Measurements from ENCODE around the gene ANAPC1. TPM values are rescaled to one million over a fixed set of nuclear protein-coding genes. Genes with fewer than 3 reads are reported as not detected.

The ANAPC1 gene
- total and polyA plus RNA-seq, 2 donors (not counting 1 experiment from before 2014, with no cell fraction given), result 16.4 to 69.3 TPM

DNA sequence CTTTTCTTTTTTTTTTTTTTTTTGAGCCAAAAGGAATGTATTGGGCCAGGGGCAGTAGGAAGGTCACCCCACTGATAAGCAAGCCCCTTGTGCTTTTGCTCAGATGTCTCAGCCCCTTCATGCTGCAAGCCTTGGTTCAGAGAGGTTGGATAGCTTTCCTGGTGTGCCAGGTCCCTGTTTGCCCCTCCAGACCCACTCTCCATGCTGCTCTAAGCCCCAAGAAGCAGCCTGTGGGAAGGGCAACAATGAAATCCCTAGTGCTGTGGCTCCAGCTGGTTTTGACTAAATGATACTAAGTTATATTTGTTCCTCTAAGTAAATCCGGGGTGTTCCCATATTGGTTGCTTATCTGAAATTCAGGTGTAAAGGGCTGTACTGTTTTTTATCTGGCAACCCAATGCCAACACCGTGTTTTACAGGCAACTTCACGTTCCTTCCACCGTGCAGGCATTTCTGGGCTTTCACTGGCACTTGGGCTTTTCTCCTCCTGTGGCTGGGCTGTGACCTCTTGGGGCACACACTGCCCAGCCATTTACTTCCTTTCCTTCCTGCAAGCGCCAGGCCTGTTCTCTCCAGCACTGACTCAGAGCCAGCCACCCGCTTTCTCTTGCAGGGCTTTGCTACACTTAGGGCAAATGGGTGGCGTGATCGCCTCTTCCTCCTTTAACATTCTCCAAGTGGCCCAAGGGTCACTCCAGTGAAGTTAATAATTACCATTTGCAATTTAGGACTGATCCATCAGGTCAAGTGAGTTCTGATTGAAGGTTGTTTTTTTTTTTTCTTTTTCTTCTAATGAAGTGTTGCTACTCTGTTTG, 36.0 kb upstream of the ANAPC1 start:
- H3K9me3 Mint-ChIP-seq (ENCODE audit: insufficient read depth), result no peaks in the 10 kb centered on the region
- H3K79me2 ChIP-seq (ENCODE audit: control insufficient read depth, insufficient read depth, low read length), result no peaks in the 10 kb centered on the region
- no peak overlapping the region for H3K4me3 ChIP-seq (ENCODE audit: control extremely low read depth in 1 of 5, extremely low read depth in 1 of 5, insufficient read depth in 1 of 5, low read depth in 2 of 5, low read length in 4 of 5)
- H3K4me1 ChIP-seq (ENCODE audit: control insufficient read depth in 2 of 2, insufficient read depth in 2 of 2, low read length in 2 of 2), result no peaks in the 10 kb centered on the region
- DNase-seq (no peak), ATAC-seq (ENCODE audit: low read depth) (no peak)
- no peak overlapping the region for H3K4me3 Mint-ChIP-seq
- intact Hi-C loops (cut with micrococcal nuclease), result no loop called here
- H4K20me1 ChIP-seq (ENCODE audit: control insufficient read depth, insufficient read depth, low read length, poor library complexity, severe bottlenecking), result no peaks in the 10 kb centered on the region
- CTCF ChIA-PET, result interaction anchor here (0.8 kb wide), 1 partner anchor 12 kb away, joined by 3 read pairs; no protein-coding TSS in a partner anchor
- no peak overlapping the region for H3K9ac ChIP-seq (ENCODE audit: low read length)
- POLR2A ChIA-PET, result no interaction called here
- no peak overlapping the region for H3K27ac ChIP-seq (ENCODE audit: low read length in 2 of 2)
- TF ChIP-seq CTCF (IDR thresholded peaks at IDR 0.05) (no peak), EZH2 (IDR thresholded peaks at IDR 0.05; ENCODE audit: borderline replicate concordance, insufficient read depth, low read depth, low read length, poor library complexity, severe bottlenecking) (no peak)
- H3K27me3 Mint-ChIP-seq, result peaks cover 5% of the 10 kb centered on the region
- 97% methylated on average over 8 of the region's 8 CpGs for WGBS (ENCODE audit: insufficient coverage)
- no peaks in the 10 kb centered on the region for H3K4me1 Mint-ChIP-seq
- no peak overlapping the region for H2AFZ ChIP-seq (ENCODE audit: insufficient read depth, low read depth, low read length, poor library complexity, severe bottlenecking)
- no peak overlapping the region for H3K4me2 ChIP-seq (replicated peaks; ENCODE audit: low read depth, low read length, poor library complexity, severe bottlenecking)
- H3K27me3 ChIP-seq (replicated peaks in 1 of 4; ENCODE audit: control extremely low read depth in 1 of 4, control insufficient read depth in 3 of 4, insufficient read depth in 4 of 4, low read length in 3 of 4), result peaks cover 0 to 3% (median 0%) of the 10 kb centered on the region in 4 experiments
- H3K9me3 ChIP-seq (ENCODE audit: control extremely low read depth in 1 of 3, control insufficient read depth in 2 of 3, insufficient read depth in 1 of 3, low read length in 2 of 3), result no peaks in the 10 kb centered on the region
- H3K27ac Mint-ChIP-seq, result no peak overlapping the region
- H3K36me3 ChIP-seq (replicated peaks in 1 of 2; ENCODE audit: control extremely low read depth in 1 of 2, control insufficient read depth in 1 of 2, extremely low read depth in 1 of 2, insufficient read depth in 2 of 2, low read length in 1 of 2), result no peaks in the 10 kb centered on the region

GRCh38 chr2:111919365-111919764, 35.4 kb upstream of the ANAPC1 start:
- Histone ChIP-seq H3K4me3 (ENCODE audit: control extremely low read depth in 1 of 5, extremely low read depth in 1 of 5, insufficient read depth in 1 of 5, low read depth in 2 of 5, low read length in 4 of 5) (no peak overlapping the region), H3K27ac (ENCODE audit: low read length in 2 of 2) (no peak overlapping the region), H2AFZ (ENCODE audit: insufficient read depth, low read depth, low read length, poor library complexity, severe bottlenecking) (no peak overlapping the region), H3K4me1 (ENCODE audit: control insufficient read depth in 2 of 2, insufficient read depth in 2 of 2, low read length in 2 of 2) (no peaks in the 10 kb centered on the region), H3K27me3 (replicated peaks in 1 of 4; ENCODE audit: control extremely low read depth in 1 of 4, control insufficient read depth in 3 of 4, insufficient read depth in 4 of 4, low read length in 3 of 4) (no peaks in the 10 kb centered on the region), H3K9ac (ENCODE audit: low read length) (no peak overlapping the region), H4K20me1 (ENCODE audit: control insufficient read depth, insufficient read depth, low read length, poor library complexity, severe bottlenecking) (no peaks in the 10 kb centered on the region), H3K4me2 (replicated peaks; ENCODE audit: low read depth, low read length, poor library complexity, severe bottlenecking) (no peak overlapping the region), H3K9me3 (ENCODE audit: control extremely low read depth in 1 of 3, control insufficient read depth in 2 of 3, insufficient read depth in 1 of 3, low read length in 2 of 3) (no peaks in the 10 kb centered on the region), H3K79me2 (ENCODE audit: control insufficient read depth, insufficient read depth, low read length) (no peaks in the 10 kb centered on the region), H3K36me3 (replicated peaks in 1 of 2; ENCODE audit: control extremely low read depth in 1 of 2, control insufficient read depth in 1 of 2, extremely low read depth in 1 of 2, insufficient read depth in 2 of 2, low read length in 1 of 2) (no peaks in the 10 kb centered on the region)
- no peaks in the 10 kb centered on the region for H3K9me3 Mint-ChIP-seq (ENCODE audit: insufficient read depth)
- H3K4me1 Mint-ChIP-seq, result no peaks in the 10 kb centered on the region
- CTCF ChIA-PET, result interaction anchor here (0.8 kb wide), 1 partner anchor 12 kb away, joined by 3 read pairs; no protein-coding TSS in a partner anchor
- WGBS (ENCODE audit: insufficient coverage), result 75% methylated on average over 2 of the region's 2 CpGs
- intact Hi-C loops (cut with micrococcal nuclease), result no loop called here
- POLR2A ChIA-PET, result no interaction called here
- no peak for DNase-seq
- H3K27ac Mint-ChIP-seq, result no peak overlapping the region
- peaks cover 2% of the 10 kb centered on the region for H3K27me3 Mint-ChIP-seq
- TF ChIP-seq CTCF (IDR thresholded peaks at IDR 0.05) (no peak), EZH2 (IDR thresholded peaks at IDR 0.05; ENCODE audit: borderline replicate concordance, insufficient read depth, low read depth, low read length, poor library complexity, severe bottlenecking) (no peak)
- no peak overlapping the region for H3K4me3 Mint-ChIP-seq
- ATAC-seq (ENCODE audit: low read depth), result no peak
